Left forelimb (tissue), 1 donor: ENCODE data around the gene RUNDC3A.
A peak's percentile ranks its signal among the peaks of the same experiment; 100 is the strongest.
"Not testable (repeated sequence)": the region's sequence is repeated elsewhere in the genome, so short reads cannot be mapped to it uniquely, and the experiment has no call there.

Experiments
- DNase-seq: peaks from one replicate; pipeline ENCODE4 v3.0.0-alpha.2; 2018; ENCODE audit warnings: low spot score

Gene RUNDC3A

GRCh38 chr17:44343510-44344209 lies 35.3 kb downstream of the RUNDC3A start:
- no peak for DNase-seq

GRCh38 chr17:44344939-44345453 lies 36.6 kb downstream of the RUNDC3A start, which contains the start of gene GRN:
GRN (plus strand) TSS chr17:44345302; CDS start chr17:44349165, 3,863 bp downstream.
- DNase-seq = peak; percentile 95

- no peak for DNase-seq
Measured at GRCh38 chr17:44345454-44346026, 37.1 kb downstream of the RUNDC3A start.

GRCh38 chr17:44346064-44346844 lies 37.9 kb downstream of the RUNDC3A start:
- DNase-seq = no peak

- not testable (repeated sequence) for DNase-seq
Measured at GRCh38 chr17:44347206-44348055, 39.0 kb downstream of the RUNDC3A start.

GRCh38 chr17:44348234-44348987 lies 40.0 kb downstream of the RUNDC3A start:
- no peak for DNase-seq

- no peak for DNase-seq
Measured at GRCh38 chr17:44348988-44349364, 40.6 kb downstream of the RUNDC3A start.

GRCh38 chr17:44349553-44350070 lies 41.2 kb downstream of the RUNDC3A start:
- no peak for DNase-seq

- no peak for DNase-seq
Measured at GRCh38 chr17:44350733-44351226, 42.4 kb downstream of the RUNDC3A start.

GRCh38 chr17:44351464-44351863 lies 43.1 kb downstream of the RUNDC3A start:
- no peak for DNase-seq

- DNase-seq = no peak
Measured at GRCh38 chr17:44351961-44352827, 43.8 kb downstream of the RUNDC3A start.

GRCh38 chr17:44352828-44353671 lies 44.6 kb downstream of the RUNDC3A start:
- DNase-seq = no peak

GRCh38 chr17:44353672-44354331 lies 45.4 kb downstream of the RUNDC3A start:
- DNase-seq = no peak

GRCh38 chr17:44354582-44355561 lies 46.5 kb downstream of the RUNDC3A start:
- DNase-seq = no peak

- no peak for DNase-seq
Measured at GRCh38 chr17:44355642-44356099, 47.3 kb downstream of the RUNDC3A start.

- DNase-seq = no peak
Measured at GRCh38 chr17:44356241-44356640, 47.8 kb downstream of the RUNDC3A start.

GRCh38 chr17:44358066-44358465 lies 49.7 kb downstream of the RUNDC3A start:
- DNase-seq = no peak
